Natural killer cell (primary cell): Measurements from ENCODE around the gene TSPAN13. TPM values are rescaled to one million over a fixed set of nuclear protein-coding genes. Genes with fewer than 3 reads are reported as not detected.
A peak's percentile ranks its signal among the peaks of the same experiment; 100 is the strongest.

Experiments
- ATAC-seq, 3 donors: fragments of 150-1000 bp in 2 of 3; fragments of 200-7000 bp in 1 of 3; cut with Tn5 transposase; 1 replicate in 1 of 3; 2 replicates in 2 of 3; pipeline ENCODE4 v1.10.0; 2021; ENCODE audit warnings: mild to moderate bottlenecking in 2 of 3, moderate library complexity in 2 of 3
- DNase-seq, 2 donors: peaks; one replicate each; pipeline versions ENCODE4 v3.0.0 to v3.0.0-alpha.2; 2013 to 2021; ENCODE audit warnings: mixed read lengths in 1 of 2
- H3K27ac ChIP-seq: one replicate; pipeline ENCODE4 v1.5.1; 2013; ENCODE audit warnings: mild to moderate bottlenecking, low read length
- H3K27me3 ChIP-seq: one replicate; pipeline ENCODE4 v1.6.1; 2013; ENCODE audit warnings: low read length; ENCODE audit not compliant: control insufficient read depth, insufficient read depth
- H3K36me3 ChIP-seq: one replicate; pipeline ENCODE4 v1.6.1; 2013; ENCODE audit warnings: low read length; ENCODE audit not compliant: control insufficient read depth, insufficient read depth
- H3K4me1 ChIP-seq: one replicate; pipeline ENCODE4 v1.6.1; 2013; ENCODE audit warnings: low read length; ENCODE audit not compliant: control insufficient read depth, insufficient read depth
- H3K4me3 ChIP-seq: one replicate; pipeline ENCODE4 v1.5.1; 2013; ENCODE audit warnings: low read length
- H3K9me3 ChIP-seq: one replicate; pipeline ENCODE4 v1.6.1; 2013; ENCODE audit warnings: low read length; ENCODE audit not compliant: control insufficient read depth, insufficient read depth
- H3K27ac Mint-ChIP-seq, 2 donors: one replicate each; pipeline ENCODE4 v1.8.0; 2022; ENCODE audit warnings: mild to moderate bottlenecking in 2 of 2, mixed read lengths in 2 of 2, moderate library complexity in 1 of 2
- H3K27me3 Mint-ChIP-seq, 2 donors: one replicate each; pipeline ENCODE4 v1.8.0; 2022; ENCODE audit warnings: low read depth in 2 of 2, mixed read lengths in 2 of 2
- H3K36me3 Mint-ChIP-seq: one replicate; pipeline ENCODE4 v1.8.0; 2022; ENCODE audit warnings: mixed read lengths
- H3K4me1 Mint-ChIP-seq, 2 donors: one replicate each; pipeline ENCODE4 v1.8.0; 2022; ENCODE audit warnings: mixed read lengths in 2 of 2
- H3K4me3 Mint-ChIP-seq: one replicate; pipeline ENCODE4 v1.8.0; 2022; ENCODE audit warnings: mild to moderate bottlenecking, moderate library complexity, mixed read lengths
- H3K9me3 Mint-ChIP-seq, 2 donors: one replicate each; pipeline ENCODE4 v1.8.0; 2022; ENCODE audit warnings: mixed read lengths in 2 of 2
- CTCF ChIP-seq: fragments of 200-600 bp; IDR thresholded peaks from one replicate; pipeline ENCODE4 v1.8.0; 2022; ENCODE audit warnings: antibody characterized with exemption
- WGBS: methylation state at CpG from one replicate; pipeline ENCODE4 v1.1.7; 2013; ENCODE audit warnings: missing lambda C conversion rate; ENCODE audit not compliant: insufficient coverage; 5-methylcytosine and 5-hydroxymethylcytosine counted together
- intact Hi-C: fragments of 100-400 bp; cut with micrococcal nuclease; formaldehyde crosslinking; loops from one replicate; pipeline ENCODE4 v1.14.2; 2022
- total RNA-seq, 4 donors: library from RNA; stranded (reverse); fragments of 120-200 nt in 1 of 4; gene quantifications; one replicate each; pipeline versions ENCODE4 v1.2.3 to v1.2.4, GENCODE V29; 2013 to 2022

Gene TSPAN13
- total RNA-seq, 3 donors from 2014 or later (not counting 1 experiment from before 2014, with no cell fraction given) = 1.4 to 2.3 (median 1.8) TPM

GRCh38 chr7:16795624-16796023 is 42.1 kb downstream of the TSPAN13 start:
- Histone ChIP-seq H3K36me3 (no peaks in the 10 kb centered on the region), H3K4me3 (no peak overlapping the region), H3K27me3 (no peaks in the 10 kb centered on the region), H3K9me3 (no peaks in the 10 kb centered on the region), H3K27ac (no peak overlapping the region), H3K4me1 (no peaks in the 10 kb centered on the region)
- Mint-ChIP-seq H3K9me3 (no peaks in the 10 kb centered on the region), H3K36me3 (no peaks in the 10 kb centered on the region), H3K27ac (no peak overlapping the region), H3K4me3 (no peak overlapping the region), H3K27me3 (peaks cover 0 to 5% of the 10 kb centered on the region in 2 donors), H3K4me1 (no peaks in the 10 kb centered on the region)
- ATAC-seq (no peak), DNase-seq (no peak)
- TF ChIP-seq CTCF = no peak
- WGBS = 34% methylated on average over 6 of the region's 6 CpGs
- intact Hi-C loops = no loop called here

GRCh38 chr7:16801111-16801542 is 47.6 kb downstream of the TSPAN13 start:
- intact Hi-C loops = no loop called here
- no peak for TF ChIP-seq CTCF
- no peaks in the 10 kb centered on the region for H3K27me3 ChIP-seq

GRCh38 chr7:16801579-16801978 is 48.0 kb downstream of the TSPAN13 start:
- H3K4me3 Mint-ChIP-seq = no peak overlapping the region
- Histone ChIP-seq H3K4me1 (no peaks in the 10 kb centered on the region), H3K4me3 (no peak overlapping the region), H3K27me3 (no peaks in the 10 kb centered on the region), H3K9me3 (no peaks in the 10 kb centered on the region), H3K36me3 (no peaks in the 10 kb centered on the region), H3K27ac (no peak overlapping the region)
- no peaks in the 10 kb centered on the region for H3K4me1 Mint-ChIP-seq
- no peaks in the 10 kb centered on the region for H3K9me3 Mint-ChIP-seq
- no peak overlapping the region for H3K27ac Mint-ChIP-seq
- H3K27me3 Mint-ChIP-seq = peaks cover 0 to under 1% of the 10 kb centered on the region in 2 donors
- intact Hi-C loops = no loop called here
- ATAC-seq = no peak
- WGBS = 83% methylated on average over 4 of the region's 4 CpGs
- H3K36me3 Mint-ChIP-seq = no peaks in the 10 kb centered on the region
- DNase-seq = no peak
- TF ChIP-seq CTCF = no peak

More at GRCh38 chr7:16801111-16801542, 47.6 kb downstream of the TSPAN13 start:
- no peaks in the 10 kb centered on the region for H3K36me3 ChIP-seq
- no peak overlapping the region for H3K4me3 ChIP-seq
- no peaks in the 10 kb centered on the region for H3K9me3 Mint-ChIP-seq
- H3K27ac ChIP-seq = no peak overlapping the region
- H3K9me3 ChIP-seq = no peaks in the 10 kb centered on the region
- H3K27me3 Mint-ChIP-seq = peaks cover 0 to 5% of the 10 kb centered on the region in 2 donors
- no peak overlapping the region for H3K27ac Mint-ChIP-seq
- H3K36me3 Mint-ChIP-seq = no peaks in the 10 kb centered on the region
- H3K4me1 ChIP-seq = no peaks in the 10 kb centered on the region
- DNase-seq (peak in 1 of 2 donors; percentile 19), ATAC-seq (peak in 1 of 3 donors; percentile 57)
- H3K4me3 Mint-ChIP-seq = no peak overlapping the region
- H3K4me1 Mint-ChIP-seq = no peaks in the 10 kb centered on the region

- Mint-ChIP-seq H3K36me3 (no peaks in the 10 kb centered on the region), H3K27me3 (peaks cover 0 to 3% of the 10 kb centered on the region in 2 donors)
Observed at GRCh38 chr7:16803125-16803524, 49.6 kb downstream of the TSPAN13 start.

More at GRCh38 chr7:16803125-16803524, 49.6 kb downstream of the TSPAN13 start:
- WGBS = 99% methylated on average over 4 of the region's 4 CpGs
- no peaks in the 10 kb centered on the region for H3K27me3 ChIP-seq
- no peak for DNase-seq
- H3K27ac ChIP-seq = no peak overlapping the region
- H3K4me1 Mint-ChIP-seq = no peaks in the 10 kb centered on the region
- no peak overlapping the region for H3K4me3 Mint-ChIP-seq
- no peaks in the 10 kb centered on the region for H3K36me3 ChIP-seq
- intact Hi-C loops = no loop called here
- no peak for ATAC-seq
- TF ChIP-seq CTCF = no peak
- no peak overlapping the region for H3K27ac Mint-ChIP-seq
- H3K4me3 ChIP-seq = no peak overlapping the region
- no peaks in the 10 kb centered on the region for H3K4me1 ChIP-seq
- no peaks in the 10 kb centered on the region for H3K9me3 ChIP-seq
- H3K9me3 Mint-ChIP-seq = no peaks in the 10 kb centered on the region
